Measurements from ENCODE around the gene SOX13. TPM values are rescaled to one million over a fixed set of nuclear protein-coding genes. Genes with fewer than 3 reads are reported as not detected.

The SOX13 gene
- total and polyA plus RNA-seq, 12 donors = 7.3 to 18.6 (median 12.1) TPM

GRCh38 chr1:204114606-204115005 is 41.7 kb downstream of the SOX13 start:
- no peak for DNase-seq
- WGBS, 2 donors = 94 to 95% methylated on average over 4 of the region's 4 CpGs
- TF ChIP-seq CTCF (IDR thresholded peaks at IDR 0.05) = no peak
- peaks cover 0 to 39% (median 6%) of the 10 kb centered on the region in 9 donors for H3K4me1 ChIP-seq
- no peak for ATAC-seq
- no peaks in the 10 kb centered on the region for H3K9me3 ChIP-seq
- intact Hi-C loops (cut with DNase I) = no loop called here
- no peak overlapping the region for H3K4me3 ChIP-seq
- no peak overlapping the region for H3K27ac ChIP-seq
- peaks cover 0 to 66% (median 0%) of the 10 kb centered on the region in 9 donors for H3K36me3 ChIP-seq
- H3K27me3 ChIP-seq = no peaks in the 10 kb centered on the region

GRCh38 chr1:204115116-204115515 is 42.2 kb downstream of the SOX13 start:
- 87 to 88% methylated on average over 4 of the region's 4 CpGs for WGBS, 2 donors
- no peak overlapping the region for H3K27ac ChIP-seq
- no peak overlapping the region for H3K4me3 ChIP-seq
- no peak for DNase-seq
- no peak for TF ChIP-seq CTCF (IDR thresholded peaks at IDR 0.05)
- no peaks in the 10 kb centered on the region for H3K9me3 ChIP-seq
- ATAC-seq = no peak
- peaks cover 0 to 71% (median 0%) of the 10 kb centered on the region in 9 donors for H3K36me3 ChIP-seq
- H3K27me3 ChIP-seq = no peaks in the 10 kb centered on the region
- peaks cover 0 to 35% (median 6%) of the 10 kb centered on the region in 9 donors for H3K4me1 ChIP-seq
- intact Hi-C loops (cut with DNase I) = no loop called here

GRCh38 chr1:204116539-204116938 is 43.6 kb downstream of the SOX13 start:
- intact Hi-C loops (cut with DNase I) = no loop called here
- H3K27me3 ChIP-seq = no peaks in the 10 kb centered on the region
- H3K4me3 ChIP-seq = no peak overlapping the region
- ATAC-seq = no peak
- peak overlapping the region in 1 of 10 donors; percentile 4 for H3K27ac ChIP-seq
- no peak for DNase-seq
- H3K4me1 ChIP-seq = peaks cover 0 to 22% (median 0%) of the 10 kb centered on the region in 9 donors
- peaks cover 0 to 86% (median 5%) of the 10 kb centered on the region in 9 donors for H3K36me3 ChIP-seq
- WGBS, 2 donors = 95 to 96% methylated on average over 4 of the region's 4 CpGs
- H3K9me3 ChIP-seq = no peaks in the 10 kb centered on the region
- no peak for TF ChIP-seq CTCF (IDR thresholded peaks at IDR 0.05)

GRCh38 chr1:204121840-204122555 is 49.1 kb downstream of the SOX13 start:
- H3K36me3 ChIP-seq = peaks cover 0 to 98% (median 30%) of the 10 kb centered on the region in 9 donors

More at GRCh38 chr1:204121840-204122555, 49.1 kb downstream of the SOX13 start:
- intact Hi-C loops (cut with DNase I) = loop anchor here in 2 of 10 donors (5.0 to 10.0 kb wide), 2 partner anchors 35 to 47 kb away; partner anchors contain the start of gene SOX13 (in 1 of the 2)
- Histone ChIP-seq H3K27ac (no peak overlapping the region), H3K9me3 (no peaks in the 10 kb centered on the region), H3K4me3 (no peak overlapping the region), H3K27me3 (no peaks in the 10 kb centered on the region), H3K4me1 (peaks cover 0 to 16% (median 7%) of the 10 kb centered on the region in 9 donors)
- WGBS, 2 donors = 85 to 91% methylated on average over 17 of the region's 17 CpGs
- TF ChIP-seq CTCF (IDR thresholded peaks at IDR 0.05) = no peak
- ATAC-seq (no peak), DNase-seq (no peak)
